GM12891 (cell line): Measurements from ENCODE around the gene TH.
A peak's percentile ranks its signal among the peaks of the same experiment; 100 is the strongest.

Experiments used
- DNase-seq: peaks from one replicate; pipeline ENCODE4 v3.0.0; 2011; ENCODE audit warnings: low spot score; ENCODE audit not compliant: insufficient read length
- FAIRE-seq: peaks from 2 replicates; lab custom pipeline; 2011; peaks lifted over from hg19 to GRCh38; lab: Jason Lieb, UNC
- PAX5 ChIP-seq: IDR thresholded peaks from 2 replicates; pipeline ENCODE4 v1.6.1; 2011; ENCODE audit warnings: low read length, moderate library complexity, mild to moderate bottlenecking; ENCODE audit not compliant: insufficient read depth, severe bottlenecking
- POLR2A ChIP-seq: IDR thresholded peaks from 2 replicates; pipeline ENCODE4 v1.6.1; 2011; ENCODE audit warnings: low read depth, low read length, control low read depth
- POLR2AphosphoS5 ChIP-seq: IDR thresholded peaks from 2 replicates; pipeline ENCODE4 v1.6.1; 2011; ENCODE audit warnings: low read depth, low read length, control low read depth
- POU2F2 ChIP-seq: IDR thresholded peaks from 2 replicates; pipeline ENCODE4 v1.6.1; 2011; ENCODE audit warnings: low read depth, mild to moderate bottlenecking, control low read depth, low read length, moderate library complexity
- SPI1 ChIP-seq: IDR thresholded peaks from 2 replicates; pipeline ENCODE4 v1.6.1; 2011; ENCODE audit warnings: low read depth, low read length, control low read depth
- TAF1 ChIP-seq: IDR thresholded peaks from 2 replicates; pipeline ENCODE4 v1.6.1; 2011; ENCODE audit warnings: low read depth, low read length, control low read depth

Gene TH

GRCh38 chr11:2169626-2170570 lies 1.7 kb downstream of the TH start:
- FAIRE-seq (no peak), DNase-seq (no peak)
- TF ChIP-seq POLR2A: no peak
- TF ChIP-seq TAF1: no peak
- no peak for TF ChIP-seq POU2F2
- no peak for TF ChIP-seq POLR2AphosphoS5
- no peak for TF ChIP-seq PAX5
- no peak for TF ChIP-seq SPI1

- no peak for DNase-seq
- FAIRE-seq: no peak
- TF ChIP-seq TAF1: no peak
These were observed 2.6 kb downstream of the TH start for GRCh38 chr11:2169005-2169378.

- DNase-seq (no peak), FAIRE-seq (no peak)
- TF ChIP-seq POU2F2 (no peak), PAX5 (no peak), POLR2A (no peak)
These were observed 3.2 kb downstream of the TH start for GRCh38 chr11:2168286-2169004.

- no peak for FAIRE-seq
- no peak for DNase-seq
- TF ChIP-seq POLR2A (no peak), PAX5 (no peak), POU2F2 (no peak), POLR2AphosphoS5 (no peak)
These were observed 4.2 kb downstream of the TH start for GRCh38 chr11:2167141-2168045.

GRCh38 chr11:2166091-2166851 lies 5.3 kb downstream of the TH start:
- no peak for TF ChIP-seq POLR2AphosphoS5
- TF ChIP-seq PAX5: no peak
- TF ChIP-seq POLR2A: no peak
- no peak for TF ChIP-seq POU2F2
- TF ChIP-seq TAF1: no peak
- no peak for TF ChIP-seq SPI1
- DNase-seq (peak; percentile 79), FAIRE-seq (no peak)

- no peak for TF ChIP-seq POLR2A
- TF ChIP-seq PAX5: no peak
- TF ChIP-seq SPI1: no peak
- TF ChIP-seq TAF1: no peak
- TF ChIP-seq POU2F2: no peak
- TF ChIP-seq POLR2AphosphoS5: no peak
- FAIRE-seq (no peak), DNase-seq (no peak)
These were observed 6.0 kb downstream of the TH start for GRCh38 chr11:2165571-2165970.

- no peak for FAIRE-seq
- no peak for DNase-seq
- TF ChIP-seq SPI1: no peak
- no peak for TF ChIP-seq TAF1
- TF ChIP-seq POU2F2: no peak
These were observed 6.6 kb downstream of the TH start for GRCh38 chr11:2164861-2165555.

- DNase-seq: no peak
- no peak for FAIRE-seq
- no peak for TF ChIP-seq SPI1
- no peak for TF ChIP-seq POLR2AphosphoS5
- TF ChIP-seq POLR2A: no peak
- TF ChIP-seq PAX5: no peak
- no peak for TF ChIP-seq TAF1
- TF ChIP-seq POU2F2: no peak
These were observed 7.5 kb downstream of the TH start for GRCh38 chr11:2164081-2164480.
